T-helper 2 cell treated with Interferon-gamma antibody and Interleukin-4, amounts not matched to agents 5 μg/mL and 100 μg/mL, for 36 hours (primary cell): ENCODE results near the gene CR1.

ENCODE experiments used
- DNase-seq: peaks from one replicate; pipeline ENCODE4 v3.0.0; 2021; ENCODE audit warnings: low spot score
- H3K27ac Mint-ChIP-seq: one replicate; pipeline ENCODE4 v1.8.0; 2021; ENCODE audit warnings: mild to moderate bottlenecking, mixed read lengths
- H3K27me3 Mint-ChIP-seq: one replicate; pipeline ENCODE4 v1.8.0; 2021; ENCODE audit warnings: low read depth, mixed read lengths
- H3K36me3 Mint-ChIP-seq: one replicate; pipeline ENCODE4 v1.8.0; 2021; ENCODE audit warnings: low read depth, mixed read lengths
- H3K4me1 Mint-ChIP-seq: one replicate; pipeline ENCODE4 v1.8.0; 2021; ENCODE audit warnings: low read depth, mixed read lengths
- H3K4me3 Mint-ChIP-seq: one replicate; pipeline ENCODE4 v1.8.0; 2022; ENCODE audit warnings: mild to moderate bottlenecking, moderate library complexity, mixed read lengths
- H3K9me3 Mint-ChIP-seq: one replicate; pipeline ENCODE4 v1.8.0; 2021; ENCODE audit warnings: mixed read lengths

Gene CR1

GRCh38 chr1:207495801-207496792 is at the start of gene CR1:
Gene CR1, plus strand, starts transcription at chr1:207496157. Its CDS starts 111 bp downstream, at chr1:207496268.
- no peak for DNase-seq
- H3K27ac Mint-ChIP-seq = no peak within 1 kb of the TSS

GRCh38 chr1:207453710-207454045 is 42.3 kb upstream of the CR1 start:
- H3K4me3 Mint-ChIP-seq = peak overlapping the region; percentile 19
- no peak overlapping the region for H3K27ac Mint-ChIP-seq
- no peaks in the 10 kb centered on the region for H3K9me3 Mint-ChIP-seq
- DNase-seq = no peak
- H3K36me3 Mint-ChIP-seq = no peaks in the 10 kb centered on the region
- H3K4me1 Mint-ChIP-seq = peaks cover 6% of the 10 kb centered on the region
- peaks cover 49% of the 10 kb centered on the region for H3K27me3 Mint-ChIP-seq

More at GRCh38 chr1:207495801-207496792, at the start of gene CR1:
- peaks cover 31% of the 10 kb centered on the region for H3K27me3 Mint-ChIP-seq
- no peaks in the 10 kb centered on the region for H3K36me3 Mint-ChIP-seq
- H3K9me3 Mint-ChIP-seq = no peaks in the 10 kb centered on the region
- peak within 1 kb of the TSS; percentile 72 for H3K4me3 Mint-ChIP-seq
- H3K4me1 Mint-ChIP-seq = peaks cover 11% of the 10 kb centered on the region

- peak; percentile 30 for DNase-seq
- peaks cover 6% of the 10 kb centered on the region for H3K4me1 Mint-ChIP-seq
- H3K27ac Mint-ChIP-seq = no peak within 1 kb of the TSS
- H3K27me3 Mint-ChIP-seq = peaks cover 49% of the 10 kb centered on the region
- H3K9me3 Mint-ChIP-seq = no peaks in the 10 kb centered on the region
- peak within 1 kb of the TSS; percentile 39 for H3K4me3 Mint-ChIP-seq
- no peaks in the 10 kb centered on the region for H3K36me3 Mint-ChIP-seq
Measured at GRCh38 chr1:207454046-207454964, 41.7 kb upstream of the CR1 start, which contains the start of gene CR2. Gene CR2, plus strand, starts transcription at chr1:207454328. Its CDS starts 91 bp downstream, at chr1:207454419.

GRCh38 chr1:207455183-207455754 is 40.7 kb upstream of the CR1 start:
- Mint-ChIP-seq H3K4me3 (peak overlapping the region; percentile 39), H3K27me3 (peaks cover 41% of the 10 kb centered on the region), H3K27ac (no peak overlapping the region), H3K36me3 (no peaks in the 10 kb centered on the region), H3K9me3 (no peaks in the 10 kb centered on the region), H3K4me1 (peaks cover 12% of the 10 kb centered on the region)
- no peak for DNase-seq

- Mint-ChIP-seq H3K27me3 (peaks cover 16% of the 10 kb centered on the region), H3K36me3 (no peaks in the 10 kb centered on the region), H3K9me3 (no peaks in the 10 kb centered on the region), H3K27ac (no peak overlapping the region), H3K4me3 (no peak overlapping the region), H3K4me1 (peaks cover 28% of the 10 kb centered on the region)
- no peak for DNase-seq
Measured at GRCh38 chr1:207458414-207458813, 37.5 kb upstream of the CR1 start.

- no peak for DNase-seq
- Mint-ChIP-seq H3K27ac (no peak overlapping the region), H3K4me1 (peaks cover 34% of the 10 kb centered on the region)
Measured at GRCh38 chr1:207459008-207459407, 36.9 kb upstream of the CR1 start.

GRCh38 chr1:207461649-207462048 is 34.3 kb upstream of the CR1 start:
- peaks cover 8% of the 10 kb centered on the region for H3K27me3 Mint-ChIP-seq
- no peaks in the 10 kb centered on the region for H3K36me3 Mint-ChIP-seq
- no peaks in the 10 kb centered on the region for H3K9me3 Mint-ChIP-seq
- no peak overlapping the region for H3K27ac Mint-ChIP-seq
- no peak for DNase-seq
- no peak overlapping the region for H3K4me3 Mint-ChIP-seq
- peaks cover 28% of the 10 kb centered on the region for H3K4me1 Mint-ChIP-seq

More at GRCh38 chr1:207459008-207459407, 36.9 kb upstream of the CR1 start:
- no peaks in the 10 kb centered on the region for H3K9me3 Mint-ChIP-seq
- peaks cover 14% of the 10 kb centered on the region for H3K27me3 Mint-ChIP-seq
- no peak overlapping the region for H3K4me3 Mint-ChIP-seq
- no peaks in the 10 kb centered on the region for H3K36me3 Mint-ChIP-seq

GRCh38 chr1:207462535-207462934 is 33.4 kb upstream of the CR1 start:
- no peaks in the 10 kb centered on the region for H3K36me3 Mint-ChIP-seq
- no peaks in the 10 kb centered on the region for H3K9me3 Mint-ChIP-seq
- H3K4me1 Mint-ChIP-seq = peaks cover 28% of the 10 kb centered on the region
- no peak overlapping the region for H3K4me3 Mint-ChIP-seq
- DNase-seq = no peak
- H3K27ac Mint-ChIP-seq = no peak overlapping the region
- H3K27me3 Mint-ChIP-seq = peaks cover 10% of the 10 kb centered on the region

GRCh38 chr1:207463021-207463420 is 32.9 kb upstream of the CR1 start:
- Mint-ChIP-seq H3K36me3 (no peaks in the 10 kb centered on the region), H3K4me1 (peaks cover 28% of the 10 kb centered on the region), H3K27ac (no peak overlapping the region), H3K4me3 (no peak overlapping the region), H3K9me3 (no peaks in the 10 kb centered on the region), H3K27me3 (peaks cover 10% of the 10 kb centered on the region)
- DNase-seq = no peak

- Mint-ChIP-seq H3K27me3 (peaks cover 12% of the 10 kb centered on the region), H3K9me3 (no peaks in the 10 kb centered on the region), H3K4me3 (no peak overlapping the region), H3K27ac (no peak overlapping the region), H3K4me1 (peaks cover 28% of the 10 kb centered on the region), H3K36me3 (no peaks in the 10 kb centered on the region)
- no peak for DNase-seq
Measured at GRCh38 chr1:207463571-207463970, 32.4 kb upstream of the CR1 start.

- Mint-ChIP-seq H3K36me3 (no peaks in the 10 kb centered on the region), H3K4me1 (no peaks in the 10 kb centered on the region), H3K9me3 (no peaks in the 10 kb centered on the region), H3K27me3 (peaks cover 15% of the 10 kb centered on the region), H3K4me3 (no peak overlapping the region), H3K27ac (no peak overlapping the region)
- no peak for DNase-seq
Measured at GRCh38 chr1:207470927-207471326, 25.0 kb upstream of the CR1 start.

GRCh38 chr1:207474210-207474609 is 21.7 kb upstream of the CR1 start:
- Mint-ChIP-seq H3K27ac (no peak overlapping the region), H3K9me3 (no peaks in the 10 kb centered on the region), H3K4me3 (no peak overlapping the region), H3K36me3 (no peaks in the 10 kb centered on the region), H3K27me3 (peaks cover 10% of the 10 kb centered on the region), H3K4me1 (no peaks in the 10 kb centered on the region)
- DNase-seq = no peak

- Mint-ChIP-seq H3K27ac (no peak overlapping the region), H3K9me3 (no peaks in the 10 kb centered on the region)
Measured at GRCh38 chr1:207486198-207486597, 9.8 kb upstream of the CR1 start.

More at GRCh38 chr1:207486198-207486597, 9.8 kb upstream of the CR1 start:
- Mint-ChIP-seq H3K4me1 (no peaks in the 10 kb centered on the region), H3K27me3 (peaks cover 21% of the 10 kb centered on the region), H3K4me3 (no peak overlapping the region), H3K36me3 (no peaks in the 10 kb centered on the region)
- DNase-seq = no peak
